ENCODE results near the gene APMAP.

Gene APMAP

GRCh38 chr20:24992487-24993205 is at the start of gene APMAP:
APMAP (minus strand) TSS chr20:24992751; CDS start chr20:24992688, 63 bp downstream.
- DNase-seq = peak; percentile 98

- DNase-seq = no peak
Measured at GRCh38 chr20:25041813-25042530, 49.4 kb upstream of the APMAP start.

- DNase-seq = no peak
Measured at GRCh38 chr20:25040438-25040831, 47.9 kb upstream of the APMAP start.

- DNase-seq = peak; percentile 37
Measured at GRCh38 chr20:25039697-25040437, 47.3 kb upstream of the APMAP start.

- no peak for DNase-seq
Measured at GRCh38 chr20:25038591-25039015, 46.1 kb upstream of the APMAP start.

- no peak for DNase-seq
Measured at GRCh38 chr20:25038103-25038410, 45.5 kb upstream of the APMAP start.

- DNase-seq = no peak
Measured at GRCh38 chr20:25037288-25038102, 44.9 kb upstream of the APMAP start.

- no peak for DNase-seq
Measured at GRCh38 chr20:25036331-25036936, 43.9 kb upstream of the APMAP start.

GRCh38 chr20:25035921-25036320 is 43.4 kb upstream of the APMAP start:
- no peak for DNase-seq

GRCh38 chr20:25033924-25034300 is 41.4 kb upstream of the APMAP start:
- DNase-seq = no peak

- peak; percentile 79 for DNase-seq
Measured at GRCh38 chr20:25033265-25033923, 40.8 kb upstream of the APMAP start.

- DNase-seq = no peak
Measured at GRCh38 chr20:25032478-25033264, 40.1 kb upstream of the APMAP start.

- DNase-seq = no peak
Measured at GRCh38 chr20:25032065-25032477, 39.5 kb upstream of the APMAP start.

- no peak for DNase-seq
Measured at GRCh38 chr20:25031241-25031640, 38.7 kb upstream of the APMAP start.

GRCh38 chr20:25030649-25031207 is 38.2 kb upstream of the APMAP start:
- DNase-seq = no peak

- DNase-seq = no peak
Measured at GRCh38 chr20:25030007-25030648, 37.6 kb upstream of the APMAP start.

- no peak for DNase-seq
Measured at GRCh38 chr20:25025986-25026605, 33.5 kb upstream of the APMAP start.

GRCh38 chr20:25025091-25025861 is 32.7 kb upstream of the APMAP start:
- no peak for DNase-seq

- no peak for DNase-seq
Measured at GRCh38 chr20:25024171-25024570, 31.6 kb upstream of the APMAP start.
